GM21526 (cell line): Measurements from ENCODE around the gene FMOD.
"Not testable (repeated sequence)": the region's sequence is repeated elsewhere in the genome, so short reads cannot be mapped to it uniquely, and the experiment has no call there.

ENCODE experiments used
- ATAC-seq: cut with Tn5 transposase; IDR thresholded peaks from one replicate; pipeline ENCODE4 v1.9.1; 2021; ENCODE audit warnings: moderate library complexity; ENCODE audit not compliant: unreplicated experiment, low FRiP score

Gene FMOD

DNA sequence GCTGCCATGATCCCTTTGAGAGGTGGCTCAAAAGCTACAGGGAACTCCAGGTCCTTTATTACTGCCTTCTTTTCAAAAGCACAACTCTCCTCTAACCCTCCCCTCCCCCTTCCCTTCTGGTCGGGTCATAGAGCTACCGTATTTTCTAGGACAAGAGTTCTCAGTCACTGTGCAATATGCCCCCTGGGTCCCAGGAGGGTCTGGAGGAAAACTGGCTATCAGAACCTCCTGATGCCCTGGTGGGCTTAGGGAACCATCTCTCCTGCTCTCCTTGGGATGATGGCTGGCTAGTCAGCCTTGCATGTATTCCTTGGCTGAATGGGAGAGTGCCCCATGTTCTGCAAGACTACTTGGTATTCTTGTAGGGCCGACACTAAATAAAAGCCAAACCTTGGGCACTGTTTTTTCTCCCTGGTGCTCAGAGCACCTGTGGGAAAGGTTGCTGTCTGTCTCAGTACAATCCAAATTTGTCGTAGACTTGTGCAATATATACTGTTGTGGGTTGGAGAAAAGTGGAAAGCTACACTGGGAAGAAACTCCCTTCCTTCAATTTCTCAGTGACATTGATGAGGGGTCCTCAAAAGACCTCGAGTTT, 42.5 kb downstream of the FMOD start:
- no peak for ATAC-seq

DNA sequence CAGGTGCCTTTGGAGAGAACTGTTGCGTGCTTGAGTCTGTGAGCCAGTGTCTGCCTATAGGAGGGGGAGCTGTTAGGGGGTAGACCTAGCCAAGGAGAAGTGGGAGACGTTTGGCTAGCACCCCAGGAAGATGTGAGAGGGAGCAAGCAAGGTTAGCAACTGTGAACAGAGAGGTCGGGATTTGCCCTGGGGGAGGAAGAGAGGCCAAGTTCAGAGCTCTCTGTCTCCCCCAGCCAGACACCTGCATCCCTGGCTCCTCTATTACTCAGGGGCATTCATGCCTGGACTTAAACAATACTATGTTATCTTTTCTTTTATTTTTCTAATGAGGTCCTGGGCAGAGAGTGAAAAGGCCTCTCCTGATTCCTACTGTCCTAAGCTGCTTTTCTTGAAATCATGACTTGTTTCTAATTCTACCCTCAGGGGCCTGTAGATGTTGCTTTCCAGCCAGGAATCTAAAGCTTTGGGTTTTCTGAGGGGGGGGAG, 43.2 kb downstream of the FMOD start:
- ATAC-seq: no peak

DNA sequence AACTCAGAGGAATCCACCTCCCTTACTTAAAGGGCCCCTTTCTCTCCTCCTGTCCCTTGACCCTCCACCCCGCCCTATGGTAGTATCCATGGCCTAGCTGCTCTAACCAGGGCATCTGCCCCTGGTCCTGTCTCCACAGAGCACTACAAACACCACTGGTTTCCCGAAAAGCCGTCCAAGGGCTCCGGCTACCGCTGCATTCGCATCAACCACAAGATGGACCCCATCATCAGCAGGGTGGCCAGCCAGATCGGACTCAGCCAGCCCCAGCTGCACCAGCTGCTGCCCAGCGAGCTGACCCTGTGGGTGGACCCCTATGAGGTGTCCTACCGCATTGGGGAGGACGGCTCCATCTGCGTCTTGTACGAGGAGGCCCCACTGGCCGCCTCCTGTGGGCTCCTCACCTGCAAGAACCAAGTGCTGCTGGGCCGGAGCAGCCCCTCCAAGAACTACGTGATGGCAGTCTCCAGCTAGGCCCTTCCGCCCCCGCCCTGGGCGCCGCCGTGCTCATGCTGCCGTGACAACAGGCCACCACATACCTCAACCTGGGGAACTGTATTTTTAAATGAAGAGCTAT, 43.9 kb downstream of the FMOD start:
- no peak for ATAC-seq

DNA sequence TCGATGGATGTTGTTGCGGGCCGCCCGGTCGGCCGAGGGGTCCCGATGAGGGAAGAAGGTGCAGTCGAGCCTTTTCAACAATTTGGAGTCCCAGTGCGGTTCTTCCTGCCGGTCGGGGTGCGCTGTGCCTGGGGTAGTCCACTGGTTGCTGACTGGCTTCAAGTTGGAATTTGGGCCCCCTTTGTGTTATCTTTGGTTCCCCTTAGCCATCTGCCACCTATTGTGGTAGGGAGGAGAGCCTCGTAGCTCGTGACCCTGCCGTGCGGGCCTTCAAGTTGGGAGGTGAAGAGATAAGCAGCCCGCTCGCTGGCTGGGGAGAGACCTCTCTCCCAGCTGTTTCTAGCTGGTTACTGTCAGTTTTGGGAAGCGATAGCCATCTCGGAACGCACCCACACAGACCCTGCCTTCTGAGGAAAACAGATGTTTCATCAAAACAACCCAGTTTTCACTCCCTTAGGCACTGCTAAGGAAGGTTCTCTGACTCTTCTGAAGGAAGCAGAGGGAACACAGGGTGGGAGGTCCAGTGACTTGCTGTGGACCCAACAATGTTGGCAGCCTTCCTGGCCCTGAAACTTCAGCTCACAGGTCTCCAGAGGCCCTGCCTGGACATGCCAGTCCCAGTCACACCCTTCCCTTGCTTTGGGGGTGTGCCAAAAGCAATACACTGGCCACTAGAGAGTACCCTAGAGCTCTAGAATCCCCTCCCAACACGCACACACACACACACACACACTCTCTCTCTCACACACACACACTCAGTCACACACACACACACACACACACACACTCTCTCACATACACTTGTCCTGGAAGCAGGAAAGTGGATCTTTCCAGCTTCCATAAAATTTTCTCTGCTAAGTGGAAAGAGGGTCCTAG, 44.6 kb downstream of the FMOD start:
- no peak for ATAC-seq

DNA sequence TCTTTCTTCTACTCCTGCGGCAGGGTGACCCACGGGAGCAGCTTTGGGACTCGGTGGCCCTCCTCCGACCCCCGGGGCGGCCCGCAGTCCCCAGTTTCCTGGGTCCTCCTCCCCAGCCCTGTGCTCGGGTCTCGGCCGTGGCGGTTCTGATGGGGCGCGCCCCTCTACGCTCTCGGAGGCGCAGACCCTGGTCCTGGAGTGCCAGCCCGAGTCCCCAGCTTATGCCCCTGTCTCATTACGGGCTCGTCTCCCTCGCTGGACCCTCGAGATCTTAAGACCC, 45.2 kb downstream of the FMOD start:
- no peak for ATAC-seq

DNA sequence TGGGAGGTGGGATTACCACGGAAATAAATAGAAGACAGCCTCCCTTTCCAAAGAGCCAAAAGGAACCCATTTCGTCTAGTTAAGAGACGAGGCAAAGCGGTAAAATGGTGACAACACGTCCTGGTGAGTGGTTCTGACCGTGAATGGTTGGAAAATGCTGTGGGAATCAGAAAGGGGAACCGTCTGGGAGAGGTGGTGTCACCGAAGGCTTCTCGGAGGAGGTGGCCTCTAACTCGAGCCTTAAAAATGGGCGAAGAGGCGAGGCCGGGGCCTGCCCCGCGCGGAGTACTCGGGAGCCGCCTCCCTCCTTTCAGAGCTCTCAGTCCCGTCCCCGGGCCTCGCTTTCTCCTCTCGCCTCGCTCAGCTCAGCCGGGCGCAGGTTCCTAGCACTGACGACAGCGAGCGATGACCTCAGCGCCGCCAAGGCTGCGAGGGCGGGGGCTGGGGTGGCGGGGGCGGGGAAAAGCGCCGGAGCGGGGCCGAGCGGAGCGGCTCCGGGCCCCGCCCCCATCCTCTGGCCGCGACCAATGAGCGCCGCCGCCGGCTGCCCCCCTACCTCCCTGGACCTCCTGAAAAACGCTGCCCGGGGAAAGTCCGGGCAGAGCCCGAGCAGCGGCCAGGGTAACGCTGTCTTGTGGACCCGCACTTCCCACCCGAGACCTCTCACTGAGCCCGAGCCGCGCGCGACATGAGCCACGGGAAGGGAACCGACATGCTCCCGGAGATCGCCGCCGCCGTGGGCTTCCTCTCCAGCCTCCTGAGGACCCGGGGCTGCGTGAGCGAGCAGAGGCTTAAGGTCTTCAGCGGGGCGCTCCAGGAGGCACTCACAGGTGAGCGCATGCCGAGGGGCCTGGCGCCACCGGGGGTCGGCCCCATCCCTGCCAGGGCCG, 45.8 kb downstream of the FMOD start, which contains the start of gene BTG2:
Gene BTG2 (plus strand): TSS at position 601 of the 890 bp plus-strand sequence. CDS start 88 bp downstream, at position 689.
- peak; percentile 58 for ATAC-seq

DNA sequence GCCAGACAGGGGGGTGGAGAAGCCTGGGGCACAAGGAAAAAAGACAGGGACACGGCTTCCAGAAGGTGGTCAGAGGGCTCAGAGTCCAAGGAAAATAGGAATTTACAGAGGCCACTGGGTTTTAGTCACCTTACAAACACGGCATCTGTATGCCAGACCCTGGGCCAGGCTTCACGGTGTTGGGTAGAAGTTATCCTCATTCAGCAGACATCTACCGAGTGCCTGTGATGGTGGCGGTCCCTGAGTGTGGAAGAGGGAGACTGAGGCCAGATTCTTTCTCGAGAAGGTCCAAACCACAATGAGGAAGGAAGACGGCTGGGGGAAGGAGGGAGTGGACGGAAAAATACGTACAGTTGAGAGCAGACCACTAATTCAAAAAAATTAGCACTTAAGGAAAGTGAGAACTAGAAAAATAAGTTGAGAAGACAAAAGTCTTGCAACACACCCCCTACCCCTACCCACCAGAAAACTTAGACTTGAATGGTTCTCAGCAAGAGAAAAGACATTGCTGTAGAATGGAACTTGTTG, 46.5 kb downstream of the FMOD start:
- no peak for ATAC-seq

DNA sequence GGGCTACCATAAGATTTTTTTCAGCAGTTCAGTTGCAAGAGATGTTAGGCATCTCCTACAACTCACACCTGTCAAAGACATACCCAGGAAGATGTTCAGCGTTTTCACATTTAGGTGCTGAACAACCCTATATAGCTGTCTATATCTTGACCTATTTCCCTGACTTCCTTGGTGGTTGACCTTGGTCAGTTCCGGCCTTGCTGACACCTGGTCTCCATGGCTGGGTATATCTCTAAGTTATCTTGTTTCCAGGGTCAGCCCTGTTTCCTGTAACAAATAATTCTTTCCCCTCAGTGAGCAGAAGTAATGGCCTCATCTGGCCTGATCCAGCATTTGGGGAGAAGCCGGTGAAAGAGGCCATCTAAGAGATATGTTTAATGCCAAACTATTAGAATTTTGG, 48.0 kb downstream of the FMOD start:
- ATAC-seq: no peak

DNA sequence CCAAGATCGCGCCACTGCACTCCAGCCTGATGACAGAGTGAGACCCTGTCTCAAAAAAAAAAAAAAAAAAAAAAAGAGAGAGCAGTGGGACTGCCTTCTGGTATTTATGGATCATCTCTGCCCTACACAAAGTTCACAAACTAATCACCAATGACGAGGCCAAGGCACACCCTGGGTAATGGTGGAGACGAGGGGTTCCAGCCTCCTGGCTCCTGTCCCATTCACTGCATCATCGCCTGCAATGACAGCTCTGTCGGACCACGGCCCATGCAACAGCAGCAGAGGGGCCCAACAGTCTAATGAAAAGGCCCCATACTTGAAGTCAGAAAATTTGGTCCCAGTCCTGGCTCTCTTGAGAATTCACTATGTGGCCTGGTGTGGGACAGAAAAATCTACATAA, 48.5 kb downstream of the FMOD start:
- no peak for ATAC-seq

DNA sequence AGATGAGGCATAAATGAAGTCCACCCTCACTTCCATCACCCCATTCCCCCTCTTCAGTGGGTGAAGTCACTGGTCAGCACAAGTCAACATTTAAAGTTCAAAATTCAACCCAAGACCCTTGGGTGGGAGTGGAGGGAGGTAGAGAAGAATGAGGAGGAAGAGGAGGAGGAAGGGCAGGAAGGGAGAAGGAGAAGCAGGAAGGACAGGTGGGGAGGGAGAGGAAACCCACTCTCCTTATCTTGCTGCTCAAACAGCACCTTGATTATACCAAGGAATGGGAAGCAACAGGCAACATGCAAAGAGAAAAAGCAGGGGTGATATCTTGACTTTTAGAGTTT, 49.6 kb downstream of the FMOD start:
- no peak for ATAC-seq

DNA sequence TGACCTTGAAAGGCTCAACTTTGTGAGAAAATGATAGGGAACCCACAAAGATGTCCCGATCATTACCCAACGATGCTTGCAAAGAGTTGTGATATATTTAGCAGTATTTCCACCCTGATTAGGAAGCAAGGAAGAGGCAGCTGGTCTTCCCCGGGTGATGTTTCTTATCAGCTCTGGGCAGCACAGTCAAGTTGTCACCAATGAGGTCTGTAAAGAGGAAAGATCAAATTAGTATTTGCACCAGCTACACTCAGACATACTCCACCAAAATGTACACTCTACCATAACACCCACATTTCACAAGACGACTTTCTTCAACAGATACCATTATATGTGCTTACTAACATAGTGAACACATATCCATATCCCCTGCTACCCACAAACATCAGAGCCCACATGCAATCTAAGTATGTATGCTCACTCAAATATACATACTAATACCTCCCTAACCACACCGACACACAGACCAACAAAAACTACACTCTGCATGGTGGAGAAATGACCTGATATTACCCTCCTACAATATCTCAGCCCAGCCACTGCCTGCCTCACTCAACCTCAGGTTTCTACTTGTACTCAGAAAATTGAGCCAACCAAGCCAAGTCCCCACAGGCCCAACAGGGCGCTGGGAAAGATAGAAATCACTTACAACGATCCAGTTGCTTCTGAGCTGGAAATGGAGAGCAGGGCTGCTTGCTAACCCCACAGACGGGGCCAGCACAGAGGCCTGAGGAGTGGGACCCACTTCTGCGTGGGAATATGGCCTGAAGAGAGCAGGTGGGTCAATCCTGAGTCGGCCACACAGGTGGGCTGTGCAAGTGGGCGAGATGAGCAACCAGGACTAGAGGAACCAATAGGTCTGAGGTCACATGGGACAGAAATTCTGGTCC, 50.2 kb downstream of the FMOD start:
- ATAC-seq: no peak

DNA sequence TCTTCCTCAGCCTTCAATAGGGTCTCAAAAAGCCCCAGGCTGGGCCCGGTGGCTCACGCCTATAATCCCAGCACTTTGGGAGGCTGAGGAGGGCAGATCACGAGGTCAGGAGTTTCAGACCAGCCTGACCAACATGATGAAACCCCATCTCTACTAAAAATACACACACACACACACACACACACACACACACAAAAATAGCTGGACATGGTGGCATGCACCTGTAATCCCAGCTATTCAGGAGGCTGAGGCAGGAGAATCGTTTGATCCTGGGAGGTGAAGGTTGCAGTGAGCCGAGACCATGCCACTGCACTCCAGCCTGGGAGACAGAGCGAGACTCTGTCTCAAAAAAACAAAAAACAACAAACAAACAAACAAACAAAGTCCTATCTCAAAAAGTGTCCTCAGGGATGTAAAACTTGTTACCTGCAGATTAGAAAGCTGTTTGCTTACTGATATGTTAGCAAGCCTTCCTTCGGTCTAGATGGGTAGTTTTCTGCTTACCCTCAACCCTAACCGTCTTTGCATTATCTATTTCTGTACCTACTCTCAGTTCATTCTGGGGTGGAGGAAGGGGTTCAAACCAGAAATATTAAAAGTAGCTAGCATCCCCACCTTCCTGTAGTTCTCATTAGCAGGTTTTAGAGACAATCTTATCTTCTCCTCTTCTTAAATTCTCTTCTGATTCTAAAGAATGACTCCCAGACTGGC, 51.0 kb downstream of the FMOD start:
- not testable (repeated sequence) for ATAC-seq

DNA sequence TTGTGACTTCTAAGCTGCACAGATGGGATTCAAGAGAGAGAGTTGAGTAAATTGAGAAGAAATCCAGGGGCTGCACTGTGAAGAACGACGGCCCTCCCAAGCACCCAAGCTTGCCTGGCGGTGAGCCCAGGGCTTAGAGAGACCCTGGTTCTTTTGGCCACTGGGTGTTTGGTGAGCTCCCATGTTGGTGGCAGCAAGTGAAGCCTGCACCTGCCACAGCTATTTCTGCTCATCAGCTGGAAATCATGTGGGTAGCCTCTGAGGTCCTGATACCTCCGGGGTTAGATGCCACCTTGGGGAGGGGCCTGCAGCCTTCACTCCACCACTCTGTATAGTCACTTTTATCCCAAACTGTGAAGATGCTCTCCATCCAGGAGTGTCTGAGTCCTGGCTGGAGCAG, 51.8 kb downstream of the FMOD start:
- no peak for ATAC-seq

DNA sequence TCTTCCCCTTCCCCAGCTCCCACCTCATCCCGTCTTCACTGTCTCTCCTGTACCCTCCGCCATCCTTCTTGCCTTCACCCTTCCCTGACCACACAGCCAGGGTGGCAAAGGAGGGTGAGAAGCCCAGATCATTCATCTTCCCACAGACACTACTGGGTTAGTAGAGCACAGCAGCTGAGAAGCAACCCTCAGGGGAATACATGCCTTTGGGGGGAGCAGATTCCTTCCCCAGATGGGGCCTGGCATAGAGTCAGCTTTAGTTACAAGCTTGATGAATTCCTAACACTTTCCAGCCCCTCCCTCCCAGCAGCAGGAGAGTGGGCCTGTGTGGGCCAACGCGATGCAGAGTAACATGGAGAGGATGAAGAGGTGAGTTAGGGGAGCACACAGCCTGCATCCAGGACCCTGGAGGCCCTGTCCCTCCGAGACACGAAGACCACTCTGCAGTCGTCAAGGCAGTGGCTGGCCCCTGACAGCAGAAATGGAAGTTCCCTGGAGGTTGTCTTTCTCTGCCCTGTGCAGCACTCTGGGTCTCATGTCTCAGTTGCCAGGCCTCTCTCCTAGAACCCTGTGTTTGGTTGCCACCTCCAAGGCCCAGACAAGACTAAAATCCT, 54.4 kb downstream of the FMOD start:
- ATAC-seq: no peak

DNA sequence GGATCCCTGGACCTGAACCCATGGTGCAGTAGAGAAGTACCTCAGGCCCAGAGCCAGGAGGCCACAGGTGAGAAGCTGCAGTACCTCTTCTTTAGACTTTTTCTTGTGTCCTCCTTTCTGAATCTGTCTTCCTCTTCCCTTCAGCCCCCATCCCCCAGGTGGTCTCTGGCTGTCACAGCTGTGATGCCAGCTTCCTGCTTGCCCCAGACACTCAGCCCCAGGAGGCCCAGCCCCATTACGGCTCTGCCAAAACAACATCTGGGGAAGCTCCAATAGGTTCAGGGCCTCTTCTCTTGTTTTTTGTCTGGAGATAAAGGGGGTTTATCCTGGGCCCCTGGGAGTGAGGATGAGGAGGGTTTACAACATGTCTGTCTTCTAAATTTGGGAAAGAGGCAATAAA, 55.1 kb downstream of the FMOD start:
- ATAC-seq: no peak

DNA sequence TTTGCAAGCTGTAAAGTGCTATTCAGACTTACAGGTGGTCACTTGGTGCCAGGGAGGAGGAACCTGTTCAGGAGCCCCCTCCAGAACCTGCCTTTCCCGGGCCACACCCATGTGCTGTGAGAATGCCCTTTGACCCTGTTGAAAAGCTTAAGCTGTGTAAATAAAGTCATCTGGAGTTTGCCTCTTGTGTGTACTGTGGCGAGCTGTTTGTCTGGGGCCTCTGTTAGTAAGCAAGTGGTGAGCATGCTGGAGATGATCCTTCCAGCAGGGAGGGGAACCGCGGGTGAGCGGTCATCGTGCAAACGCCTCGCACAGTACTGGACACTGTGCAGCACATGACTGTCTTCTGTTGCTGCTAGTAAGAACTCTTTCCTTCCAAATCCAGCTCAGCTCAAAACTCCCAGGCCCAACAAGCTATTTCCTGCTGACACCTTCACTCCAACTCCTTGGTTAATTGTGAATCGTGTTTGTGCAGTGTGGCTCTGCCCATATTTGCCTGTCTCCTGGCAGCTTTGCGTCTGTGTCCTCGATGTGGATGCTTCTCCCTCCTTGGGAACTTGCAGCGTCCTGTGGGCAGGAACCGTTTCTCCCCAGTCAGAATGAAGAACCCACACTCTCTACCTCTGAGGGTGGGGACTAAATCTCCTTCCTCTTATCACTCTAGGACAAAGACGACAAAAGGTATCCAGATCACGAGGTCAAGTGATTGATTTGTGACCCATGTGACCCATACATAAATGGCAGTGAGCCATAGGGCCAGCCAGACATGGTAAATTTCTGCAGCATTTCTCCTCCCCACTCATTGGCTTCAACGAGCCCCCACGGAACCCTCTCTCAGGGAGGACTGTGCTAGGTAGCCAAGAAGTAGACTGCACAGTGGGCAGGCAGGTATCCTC, 59.5 kb downstream of the FMOD start:
- ATAC-seq: no peak
